HCT116 (cell line): ENCODE data around the gene AGBL3.

Source experiments
- CTCF ChIP-seq, 3 experiments: fragments of 200-600 bp in 1 of 3; sonication (generic) in 1 of 3; IDR thresholded peaks in 2 of 3; conservative IDR thresholded peaks in 1 of 3; 2 replicates each; pipeline ENCODE4 v1.5.1; 2012 to 2017; ENCODE audit warnings: low read depth in 2 of 3, low read length in 2 of 3, antibody characterized with exemption in 1 of 3, borderline replicate concordance in 1 of 3, control low read depth in 1 of 3, mild to moderate bottlenecking in 1 of 3, mixed read lengths in 1 of 3, mixed run types in 1 of 3, moderate library complexity in 1 of 3; ENCODE audit not compliant: insufficient read depth in 1 of 3
- EGR1 ChIP-seq: IDR thresholded peaks from 2 replicates; pipeline ENCODE4 v1.6.1; 2012; ENCODE audit warnings: low read depth
- POLR2A ChIP-seq: IDR thresholded peaks from 2 replicates; pipeline ENCODE4 v1.7.0; 2011; ENCODE audit warnings: borderline replicate concordance; ENCODE audit not compliant: insufficient read depth, insufficient read length; ENCODE audit errors: extremely low read depth
- RAD21 ChIP-seq: IDR thresholded peaks from 2 replicates; pipeline ENCODE4 v1.6.1; 2012; ENCODE audit warnings: low read depth, mild to moderate bottlenecking
- ZBTB33 ChIP-seq: IDR thresholded peaks from 2 replicates; pipeline ENCODE4 v1.6.1; 2011; ENCODE audit warnings: mild to moderate bottlenecking, low read length, moderate library complexity; ENCODE audit not compliant: insufficient replicate concordance; ENCODE audit errors: extremely low read depth

GRCh38 chr7:135169964-135170273 lies 183.6 kb downstream of the AGBL3 start:
- TF ChIP-seq EGR1 (no peak), CTCF (IDR thresholded peaks at IDR 0.05 in 2 of 3, conservative IDR thresholded peaks at IDR 0.05 in 1 of 3; ENCODE audit: borderline replicate concordance in 1 of 3, insufficient read depth in 1 of 3, low read depth in 2 of 3, low read length in 2 of 3) (no peak), POLR2A (no peak), ZBTB33 (no peak), RAD21 (no peak)
